SK-N-SH (cell line): Measurements from ENCODE around the gene PDE11A. TPM values are rescaled to one million over a fixed set of nuclear protein-coding genes. Genes with fewer than 3 reads are reported as not detected.

ENCODE experiments used
- CTCF ChIA-PET: fragments of 300-600, 350-600 bp; formaldehyde crosslinking; extraction: SDS; loops from one replicate; lab custom pipeline; 2021; lab: Yijun Ruan, JAX
- POLR2A ChIA-PET: fragments of 350-600 bp; sonication (Branson Sonifier 250); formaldehyde crosslinking; extraction: SDS; loops from one replicate; lab custom pipeline; 2020; ENCODE audit warnings: antibody characterized with exemption, inconsistent platforms; lab: Yijun Ruan, JAX
- DNase-seq: peaks from one replicate; pipeline ENCODE4 v3.0.0; 2012
- H2AFZ ChIP-seq: fragments of 200-600 bp; sonication (generic); 2 replicates; pipeline ENCODE4 v1.8.1; 2016; ENCODE audit warnings: antibody characterized with exemption, mild to moderate bottlenecking, low read depth
- H3F3A ChIP-seq: fragments of 200-600 bp; sonication (generic); replicated peaks from 2 replicates; pipeline ENCODE3; 2016; ENCODE audit warnings: antibody characterized with exemption, mild to moderate bottlenecking; ENCODE audit not compliant: insufficient read depth
- H3K27ac ChIP-seq, 2 experiments: fragments of 200-500 bp in 1 of 2; fragments of 200-600 bp in 1 of 2; sonication (Bioruptor generic) in 1 of 2; sonication (generic), shearing (Covaris generic) in 1 of 2; 2 replicates each; pipeline versions ENCODE4 v1.5.1 to v1.6.1; 2014 to 2016; ENCODE audit warnings: low read depth in 2 of 2, inconsistent platforms in 1 of 2, low read length in 1 of 2, mild to moderate bottlenecking in 1 of 2, mixed read lengths in 1 of 2
- H3K27me3 ChIP-seq: fragments of 200-600 bp; sonication (generic), shearing (Covaris generic); 2 replicates; pipeline ENCODE4 v1.6.1; 2016; ENCODE audit warnings: mixed run types; ENCODE audit not compliant: insufficient read depth
- H3K36me3 ChIP-seq, 2 experiments: fragments of 200-500 bp in 1 of 2; fragments of 200-600 bp in 1 of 2; sonication (Bioruptor generic) in 1 of 2; sonication (generic) in 1 of 2; replicated peaks in 1 of 2; 2 replicates each; pipeline versions ENCODE3 to v1.5.1; 2014 to 2016; ENCODE audit warnings: low read length in 1 of 2, mild to moderate bottlenecking in 1 of 2; ENCODE audit not compliant: insufficient read depth in 2 of 2, control insufficient read depth in 1 of 2
- H3K4me1 ChIP-seq, 2 experiments: fragments of 200-500 bp in 1 of 2; fragments of 200-600 bp in 1 of 2; sonication (Bioruptor generic) in 1 of 2; sonication (generic), shearing (Covaris generic) in 1 of 2; 2 replicates each; pipeline versions ENCODE4 v1.5.1 to v1.6.1; 2014 to 2016; ENCODE audit warnings: low read depth in 1 of 2, low read length in 1 of 2, mixed run types in 1 of 2; ENCODE audit not compliant: insufficient read depth in 2 of 2, control insufficient read depth in 1 of 2
- H3K4me2 ChIP-seq: fragments of 200-600 bp; sonication (generic), shearing (Covaris generic); 2 replicates; pipeline ENCODE4 v1.6.1; 2017; ENCODE audit warnings: mixed run types
- H3K4me3 ChIP-seq, 2 experiments: fragments of 200-500 bp in 1 of 2; fragments of 200-600 bp in 1 of 2; sonication (Bioruptor generic) in 1 of 2; sonication (generic), shearing (Covaris generic) in 1 of 2; 2 replicates each; pipeline versions ENCODE4 v1.5.1 to v1.8.1; 2014 to 2016; ENCODE audit warnings: low read depth in 2 of 2, inconsistent platforms in 1 of 2, low read length in 1 of 2, mild to moderate bottlenecking in 1 of 2, mixed read lengths in 1 of 2, moderate library complexity in 1 of 2
- H3K79me2 ChIP-seq: fragments of 200-600 bp; sonication (generic); 2 replicates; pipeline ENCODE4 v1.8.1; 2017; ENCODE audit warnings: mild to moderate bottlenecking; ENCODE audit not compliant: insufficient read depth
- H3K9ac ChIP-seq: fragments of 200-600 bp; sonication (generic); 2 replicates; pipeline ENCODE4 v1.6.1; 2017; ENCODE audit warnings: mixed run types
- H3K9me2 ChIP-seq: fragments of 200-600 bp; sonication (generic); 2 replicates; pipeline ENCODE4 v1.6.1; 2017; ENCODE audit warnings: mixed run types
- H3K9me3 ChIP-seq: fragments of 200-600 bp; sonication (generic); 2 replicates; pipeline ENCODE4 v1.6.1; 2017; ENCODE audit warnings: mixed run types, mild to moderate bottlenecking, moderate library complexity
- H4K20me1 ChIP-seq: fragments of 200-600 bp; sonication (generic); 2 replicates; pipeline ENCODE4 v1.6.1; 2017; ENCODE audit warnings: mild to moderate bottlenecking, mixed run types; ENCODE audit not compliant: insufficient read depth
- CHD2 ChIP-seq: fragments of 150-350 bp; IDR thresholded peaks from 2 replicates; pipeline ENCODE4 v1.6.1; 2018; ENCODE audit warnings: low read length; ENCODE audit not compliant: partially characterized antibody
- ELF1 ChIP-seq: IDR thresholded peaks from 2 replicates; pipeline ENCODE4 v1.4.0; 2012
- GATA2 ChIP-seq: sonication (generic); formaldehyde crosslinking; IDR thresholded peaks from 2 replicates; pipeline ENCODE4 v1.5.0; 2020; ENCODE audit warnings: mild to moderate bottlenecking, missing genetic modification reagents
- MAX ChIP-seq: IDR thresholded peaks from 2 replicates; pipeline ENCODE4 v1.4.0; 2012; ENCODE audit warnings: low read depth
- MEF2A ChIP-seq: IDR thresholded peaks from 2 replicates; pipeline ENCODE4 v1.4.0; 2012; ENCODE audit warnings: low read depth, borderline replicate concordance
- NFIC ChIP-seq: IDR thresholded peaks from 2 replicates; pipeline ENCODE4 v1.4.0; 2012; ENCODE audit warnings: borderline replicate concordance
- RXRA ChIP-seq: IDR thresholded peaks from 2 replicates; pipeline ENCODE4 v1.4.0; 2012; ENCODE audit warnings: low read depth, mild to moderate bottlenecking, borderline replicate concordance
- SIN3A ChIP-seq: IDR thresholded peaks from 2 replicates; pipeline ENCODE4 v1.6.1; 2012; ENCODE audit warnings: low read depth, mild to moderate bottlenecking, low read length, moderate library complexity, borderline replicate concordance
- TEAD4 ChIP-seq: IDR thresholded peaks from 2 replicates; pipeline ENCODE4 v1.4.0; 2012; ENCODE audit warnings: mild to moderate bottlenecking, borderline replicate concordance; ENCODE audit not compliant: insufficient read depth
- YY1 ChIP-seq: IDR thresholded peaks from 2 replicates; pipeline ENCODE4 v1.4.0; 2012; ENCODE audit warnings: low read depth, mild to moderate bottlenecking
- WGBS: methylation state at CpG from one replicate; pipeline ENCODE4 v1.1.6; 2017; ENCODE audit warnings: low lambda C conversion rate; 5-methylcytosine and 5-hydroxymethylcytosine counted together
- polyA plus RNA-seq, 3 experiments: library from polyadenylated mRNA; depleted of rRNA; stranded (reverse); fragments of >200 nt; gene quantifications; 2 replicates each; pipeline ENCODE4 v1.2.3, GENCODE V29; 2012
- TF ChIP-seq, protein P1 (sequence below): IDR thresholded peaks from 2 replicates; pipeline ENCODE4 v1.4.0; 2012; ENCODE audit warnings: low read depth, borderline replicate concordance
- TF ChIP-seq, protein P2 (sequence below): fragments of 150-350 bp; IDR thresholded peaks from 2 replicates; pipeline ENCODE4 v1.6.1; 2017; ENCODE audit warnings: antibody characterized with exemption, low read length, low read depth, borderline replicate concordance
- TF ChIP-seq, protein P3 (sequence below): IDR thresholded peaks from 2 replicates; pipeline ENCODE4 v1.6.1; 2012; ENCODE audit warnings: mild to moderate bottlenecking, low read depth, low read length, moderate library complexity
- TF ChIP-seq, protein P4 (sequence below): fragments of 150-350 bp; IDR thresholded peaks from 2 replicates; pipeline ENCODE4 v1.6.1; 2016; ENCODE audit warnings: mild to moderate bottlenecking, low read depth, low read length

The PDE11A gene
- polyA plus RNA-seq, 1 of the 3 experiments (the other 2 are of a cell fraction), result 0.10 TPM

- TF ChIP-seq, protein P1, sequence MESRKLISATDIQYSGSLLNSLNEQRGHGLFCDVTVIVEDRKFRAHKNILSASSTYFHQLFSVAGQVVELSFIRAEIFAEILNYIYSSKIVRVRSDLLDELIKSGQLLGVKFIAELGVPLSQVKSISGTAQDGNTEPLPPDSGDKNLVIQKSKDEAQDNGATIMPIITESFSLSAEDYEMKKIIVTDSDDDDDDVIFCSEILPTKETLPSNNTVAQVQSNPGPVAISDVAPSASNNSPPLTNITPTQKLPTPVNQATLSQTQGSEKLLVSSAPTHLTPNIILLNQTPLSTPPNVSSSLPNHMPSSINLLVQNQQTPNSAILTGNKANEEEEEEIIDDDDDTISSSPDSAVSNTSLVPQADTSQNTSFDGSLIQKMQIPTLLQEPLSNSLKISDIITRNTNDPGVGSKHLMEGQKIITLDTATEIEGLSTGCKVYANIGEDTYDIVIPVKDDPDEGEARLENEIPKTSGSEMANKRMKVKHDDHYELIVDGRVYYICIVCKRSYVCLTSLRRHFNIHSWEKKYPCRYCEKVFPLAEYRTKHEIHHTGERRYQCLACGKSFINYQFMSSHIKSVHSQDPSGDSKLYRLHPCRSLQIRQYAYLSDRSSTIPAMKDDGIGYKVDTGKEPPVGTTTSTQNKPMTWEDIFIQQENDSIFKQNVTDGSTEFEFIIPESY, result no peak
Observed at GRCh38 chr2:177869912-177870311, 202.7 kb downstream of the PDE11A start (continued).

- Histone ChIP-seq H3K9me2 (no peaks in the 10 kb centered on the region), H3K36me3 (no peaks in the 10 kb centered on the region), H3K9ac (no peak overlapping the region), H3K79me2 (no peaks in the 10 kb centered on the region), H3K27ac (no peak overlapping the region), H3K4me2 (no peak overlapping the region), H3K9me3 (no peaks in the 10 kb centered on the region), H3F3A (no peaks in the 10 kb centered on the region), H3K4me3 (no peak overlapping the region), H4K20me1 (no peaks in the 10 kb centered on the region), H3K27me3 (no peaks in the 10 kb centered on the region), H2AFZ (no peak overlapping the region), H3K4me1 (no peaks in the 10 kb centered on the region)
- WGBS, result 48% methylated on average over 3 of the region's 3 CpGs
- no peak for DNase-seq
- POLR2A ChIA-PET, result no interaction called here
- TF ChIP-seq, protein P2, sequence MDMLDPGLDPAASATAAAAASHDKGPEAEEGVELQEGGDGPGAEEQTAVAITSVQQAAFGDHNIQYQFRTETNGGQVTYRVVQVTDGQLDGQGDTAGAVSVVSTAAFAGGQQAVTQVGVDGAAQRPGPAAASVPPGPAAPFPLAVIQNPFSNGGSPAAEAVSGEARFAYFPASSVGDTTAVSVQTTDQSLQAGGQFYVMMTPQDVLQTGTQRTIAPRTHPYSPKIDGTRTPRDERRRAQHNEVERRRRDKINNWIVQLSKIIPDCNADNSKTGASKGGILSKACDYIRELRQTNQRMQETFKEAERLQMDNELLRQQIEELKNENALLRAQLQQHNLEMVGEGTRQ, result no peak
- TF ChIP-seq RXRA (no peak), CHD2 (no peak), NFIC (no peak), TEAD4 (no peak), MEF2A (no peak), MAX (no peak), GATA2 (CRISPR knock-in tag) (no peak), SIN3A (no peak), ELF1 (no peak), YY1 (no peak)
- TF ChIP-seq, protein P3, sequence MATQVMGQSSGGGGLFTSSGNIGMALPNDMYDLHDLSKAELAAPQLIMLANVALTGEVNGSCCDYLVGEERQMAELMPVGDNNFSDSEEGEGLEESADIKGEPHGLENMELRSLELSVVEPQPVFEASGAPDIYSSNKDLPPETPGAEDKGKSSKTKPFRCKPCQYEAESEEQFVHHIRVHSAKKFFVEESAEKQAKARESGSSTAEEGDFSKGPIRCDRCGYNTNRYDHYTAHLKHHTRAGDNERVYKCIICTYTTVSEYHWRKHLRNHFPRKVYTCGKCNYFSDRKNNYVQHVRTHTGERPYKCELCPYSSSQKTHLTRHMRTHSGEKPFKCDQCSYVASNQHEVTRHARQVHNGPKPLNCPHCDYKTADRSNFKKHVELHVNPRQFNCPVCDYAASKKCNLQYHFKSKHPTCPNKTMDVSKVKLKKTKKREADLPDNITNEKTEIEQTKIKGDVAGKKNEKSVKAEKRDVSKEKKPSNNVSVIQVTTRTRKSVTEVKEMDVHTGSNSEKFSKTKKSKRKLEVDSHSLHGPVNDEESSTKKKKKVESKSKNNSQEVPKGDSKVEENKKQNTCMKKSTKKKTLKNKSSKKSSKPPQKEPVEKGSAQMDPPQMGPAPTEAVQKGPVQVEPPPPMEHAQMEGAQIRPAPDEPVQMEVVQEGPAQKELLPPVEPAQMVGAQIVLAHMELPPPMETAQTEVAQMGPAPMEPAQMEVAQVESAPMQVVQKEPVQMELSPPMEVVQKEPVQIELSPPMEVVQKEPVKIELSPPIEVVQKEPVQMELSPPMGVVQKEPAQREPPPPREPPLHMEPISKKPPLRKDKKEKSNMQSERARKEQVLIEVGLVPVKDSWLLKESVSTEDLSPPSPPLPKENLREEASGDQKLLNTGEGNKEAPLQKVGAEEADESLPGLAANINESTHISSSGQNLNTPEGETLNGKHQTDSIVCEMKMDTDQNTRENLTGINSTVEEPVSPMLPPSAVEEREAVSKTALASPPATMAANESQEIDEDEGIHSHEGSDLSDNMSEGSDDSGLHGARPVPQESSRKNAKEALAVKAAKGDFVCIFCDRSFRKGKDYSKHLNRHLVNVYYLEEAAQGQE, result no peak
- TF ChIP-seq, protein P4, sequence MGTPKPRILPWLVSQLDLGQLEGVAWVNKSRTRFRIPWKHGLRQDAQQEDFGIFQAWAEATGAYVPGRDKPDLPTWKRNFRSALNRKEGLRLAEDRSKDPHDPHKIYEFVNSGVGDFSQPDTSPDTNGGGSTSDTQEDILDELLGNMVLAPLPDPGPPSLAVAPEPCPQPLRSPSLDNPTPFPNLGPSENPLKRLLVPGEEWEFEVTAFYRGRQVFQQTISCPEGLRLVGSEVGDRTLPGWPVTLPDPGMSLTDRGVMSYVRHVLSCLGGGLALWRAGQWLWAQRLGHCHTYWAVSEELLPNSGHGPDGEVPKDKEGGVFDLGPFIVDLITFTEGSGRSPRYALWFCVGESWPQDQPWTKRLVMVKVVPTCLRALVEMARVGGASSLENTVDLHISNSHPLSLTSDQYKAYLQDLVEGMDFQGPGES, result no peak
- CTCF ChIA-PET, result interaction anchor here (0.5 to 1.3 kb wide), 2 partner anchors 106 to 390 kb away, joined by 3 read pairs; no protein-coding TSS in a partner anchor
Observed at GRCh38 chr2:177869209-177869608, 203.4 kb downstream of the PDE11A start.
